Ishikawa (cell line): ENCODE measurements around the gene TOX2.

Source experiments
- CEBPB ChIP-seq: IDR thresholded peaks from 2 replicates; pipeline ENCODE4 v1.6.1; 2012
- CREB1 ChIP-seq: IDR thresholded peaks from 2 replicates; pipeline ENCODE4 v1.6.1; 2012; ENCODE audit warnings: low read depth
- EGR1 ChIP-seq: IDR thresholded peaks from 2 replicates; pipeline ENCODE4 v1.6.1; 2012
- EP300 ChIP-seq: IDR thresholded peaks from 2 replicates; pipeline ENCODE4 v1.6.1; 2012; ENCODE audit warnings: borderline replicate concordance
- FOXM1 ChIP-seq: IDR thresholded peaks from 2 replicates; pipeline ENCODE4 v1.6.1; 2012; ENCODE audit warnings: low read depth, borderline replicate concordance
- NFIC ChIP-seq: IDR thresholded peaks from 2 replicates; pipeline ENCODE4 v1.6.1; 2012
- RAD21 ChIP-seq: IDR thresholded peaks from 2 replicates; pipeline ENCODE4 v1.6.1; 2012; ENCODE audit warnings: low read depth
- TAF1 ChIP-seq: IDR thresholded peaks from 2 replicates; pipeline ENCODE4 v1.6.1; 2012; ENCODE audit warnings: low read depth, mild to moderate bottlenecking
- TCF12 ChIP-seq: IDR thresholded peaks from 2 replicates; pipeline ENCODE4 v1.6.1; 2012; ENCODE audit warnings: low read depth
- TEAD4 ChIP-seq: IDR thresholded peaks from 2 replicates; pipeline ENCODE4 v1.6.1; 2012
- USF1 ChIP-seq: IDR thresholded peaks from 2 replicates; pipeline ENCODE4 v1.6.1; 2012
- YY1 ChIP-seq: IDR thresholded peaks from 2 replicates; pipeline ENCODE4 v1.6.1; 2012; ENCODE audit warnings: low read depth
- ZBTB7A ChIP-seq: IDR thresholded peaks from 2 replicates; pipeline ENCODE4 v1.6.1; 2012; ENCODE audit warnings: low read depth
- TF ChIP-seq, protein P1 (sequence below): IDR thresholded peaks from 2 replicates; pipeline ENCODE4 v1.6.1; 2012
- TF ChIP-seq, protein P2 (sequence below): IDR thresholded peaks from 2 replicates; pipeline ENCODE4 v1.6.1; 2012; ENCODE audit warnings: low read depth, mild to moderate bottlenecking

The TOX2 gene

DNA sequence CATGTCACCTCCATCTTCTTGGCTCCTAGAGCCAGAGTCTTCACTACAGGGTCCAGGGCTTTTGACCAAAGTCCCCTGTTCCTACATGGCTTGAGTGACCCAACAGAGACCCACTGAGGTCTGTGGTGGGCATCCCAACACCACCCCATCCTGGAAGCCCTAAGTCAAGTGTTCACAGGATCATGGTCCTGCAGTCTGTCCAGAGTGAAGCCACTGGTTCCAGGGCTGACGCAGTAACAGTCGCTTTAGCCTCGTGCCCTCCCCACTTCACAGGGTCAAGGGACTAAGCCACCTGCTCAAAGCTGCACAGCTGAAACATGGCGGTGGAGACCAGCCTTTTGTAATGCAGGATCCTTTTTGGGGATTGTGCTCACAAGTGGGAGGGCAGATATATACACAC lies 138.4 kb downstream of the TOX2 start:
- TF ChIP-seq, protein P1, sequence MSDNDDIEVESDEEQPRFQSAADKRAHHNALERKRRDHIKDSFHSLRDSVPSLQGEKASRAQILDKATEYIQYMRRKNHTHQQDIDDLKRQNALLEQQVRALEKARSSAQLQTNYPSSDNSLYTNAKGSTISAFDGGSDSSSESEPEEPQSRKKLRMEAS = no peak
- TF ChIP-seq RAD21 (no peak), CEBPB (no peak), TEAD4 (no peak), TCF12 (no peak), NFIC (no peak), CREB1 (no peak), EGR1 (no peak), FOXM1 (no peak), ZBTB7A (no peak), TAF1 (no peak), USF1 (no peak), EP300 (no peak), YY1 (no peak)
- TF ChIP-seq, protein P2, sequence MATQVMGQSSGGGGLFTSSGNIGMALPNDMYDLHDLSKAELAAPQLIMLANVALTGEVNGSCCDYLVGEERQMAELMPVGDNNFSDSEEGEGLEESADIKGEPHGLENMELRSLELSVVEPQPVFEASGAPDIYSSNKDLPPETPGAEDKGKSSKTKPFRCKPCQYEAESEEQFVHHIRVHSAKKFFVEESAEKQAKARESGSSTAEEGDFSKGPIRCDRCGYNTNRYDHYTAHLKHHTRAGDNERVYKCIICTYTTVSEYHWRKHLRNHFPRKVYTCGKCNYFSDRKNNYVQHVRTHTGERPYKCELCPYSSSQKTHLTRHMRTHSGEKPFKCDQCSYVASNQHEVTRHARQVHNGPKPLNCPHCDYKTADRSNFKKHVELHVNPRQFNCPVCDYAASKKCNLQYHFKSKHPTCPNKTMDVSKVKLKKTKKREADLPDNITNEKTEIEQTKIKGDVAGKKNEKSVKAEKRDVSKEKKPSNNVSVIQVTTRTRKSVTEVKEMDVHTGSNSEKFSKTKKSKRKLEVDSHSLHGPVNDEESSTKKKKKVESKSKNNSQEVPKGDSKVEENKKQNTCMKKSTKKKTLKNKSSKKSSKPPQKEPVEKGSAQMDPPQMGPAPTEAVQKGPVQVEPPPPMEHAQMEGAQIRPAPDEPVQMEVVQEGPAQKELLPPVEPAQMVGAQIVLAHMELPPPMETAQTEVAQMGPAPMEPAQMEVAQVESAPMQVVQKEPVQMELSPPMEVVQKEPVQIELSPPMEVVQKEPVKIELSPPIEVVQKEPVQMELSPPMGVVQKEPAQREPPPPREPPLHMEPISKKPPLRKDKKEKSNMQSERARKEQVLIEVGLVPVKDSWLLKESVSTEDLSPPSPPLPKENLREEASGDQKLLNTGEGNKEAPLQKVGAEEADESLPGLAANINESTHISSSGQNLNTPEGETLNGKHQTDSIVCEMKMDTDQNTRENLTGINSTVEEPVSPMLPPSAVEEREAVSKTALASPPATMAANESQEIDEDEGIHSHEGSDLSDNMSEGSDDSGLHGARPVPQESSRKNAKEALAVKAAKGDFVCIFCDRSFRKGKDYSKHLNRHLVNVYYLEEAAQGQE = no peak

DNA sequence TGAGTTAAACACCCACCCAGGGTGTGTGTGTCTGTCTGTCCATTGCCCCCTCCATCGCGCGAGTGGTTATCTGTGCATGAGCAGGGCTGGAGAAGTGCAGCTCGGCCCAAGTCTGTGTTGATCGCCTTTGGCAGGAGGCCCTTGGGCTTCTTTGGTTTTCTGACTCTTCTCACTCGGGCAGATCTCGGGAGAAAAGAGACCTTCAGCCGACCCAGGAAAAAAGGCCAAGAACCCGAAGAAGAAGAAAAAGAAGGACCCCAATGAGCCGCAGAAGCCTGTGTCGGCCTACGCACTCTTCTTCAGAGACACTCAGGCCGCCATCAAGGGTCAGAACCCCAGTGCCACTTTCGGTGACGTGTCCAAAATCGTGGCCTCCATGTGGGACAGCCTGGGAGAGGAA lies 139.5 kb downstream of the TOX2 start:
- TF ChIP-seq EP300 (no peak), USF1 (no peak), TAF1 (no peak), EGR1 (no peak), YY1 (no peak), CREB1 (no peak), TEAD4 (no peak), TCF12 (no peak), NFIC (no peak), RAD21 (no peak), FOXM1 (no peak), ZBTB7A (no peak), CEBPB (no peak)
- TF ChIP-seq, protein P1 = no peak
- TF ChIP-seq, protein P2 = no peak

- no peak for TF ChIP-seq TAF1
- TF ChIP-seq TCF12 = no peak
- no peak for TF ChIP-seq CEBPB
- TF ChIP-seq RAD21 = no peak
- TF ChIP-seq, protein P2 = no peak
- no peak for TF ChIP-seq CREB1
- no peak for TF ChIP-seq TEAD4
- no peak for TF ChIP-seq ZBTB7A
- no peak for TF ChIP-seq YY1
- TF ChIP-seq, protein P1 = no peak
- TF ChIP-seq FOXM1 = no peak
- no peak for TF ChIP-seq EP300
These were observed 140.2 kb downstream of the TOX2 start for GRCh38 chr20:44054849-44055248.

DNA sequence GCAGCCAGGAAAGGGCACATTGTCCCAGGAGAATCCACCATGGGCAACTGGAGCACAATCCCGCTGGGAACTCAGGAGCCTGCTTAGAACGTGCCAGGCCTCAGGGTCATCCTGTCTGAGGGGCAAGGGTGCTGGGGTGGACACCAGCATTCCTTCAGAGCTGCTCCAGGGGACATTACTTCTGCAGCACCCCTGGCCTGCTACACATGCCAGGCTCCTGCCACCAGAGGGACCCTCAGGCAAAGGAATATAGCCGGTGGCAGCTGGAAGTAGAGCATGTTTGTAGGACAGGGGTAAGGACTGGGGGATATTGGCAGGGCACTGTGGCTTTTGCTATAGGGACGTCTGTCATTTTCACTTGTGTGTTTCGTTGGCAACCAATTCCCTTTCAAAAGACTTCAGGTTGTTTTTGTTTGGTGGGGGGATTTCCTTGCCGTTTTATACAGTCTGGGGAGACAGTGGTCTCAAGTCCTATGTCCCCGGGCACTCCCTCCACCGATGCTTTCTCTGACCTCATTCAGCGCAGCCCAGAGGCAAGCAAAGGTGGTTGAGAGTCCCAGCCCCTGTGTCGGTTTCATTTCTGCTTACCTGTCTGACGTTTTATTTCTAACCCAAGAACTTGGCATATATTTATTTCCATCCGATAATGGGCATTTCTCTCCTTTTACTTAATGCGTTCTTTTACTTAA lies 141.5 kb downstream of the TOX2 start:
- TF ChIP-seq FOXM1 (no peak), RAD21 (peak; percentile 67)
